GM21423 (cell line): ENCODE measurements around the gene VGF.
"Not testable (repeated sequence)": the region's sequence is repeated elsewhere in the genome, so short reads cannot be mapped to it uniquely, and the experiment has no call there.

Experiments
- ATAC-seq: cut with Tn5 transposase; IDR thresholded peaks from one replicate; pipeline ENCODE4 v1.9.1; 2021; ENCODE audit warnings: mild to moderate bottlenecking, moderate library complexity; ENCODE audit not compliant: unreplicated experiment

Gene VGF

GRCh38 chr7:101120315-101120714 is 45.1 kb downstream of the VGF start:
- no peak for ATAC-seq

- no peak for ATAC-seq
Observed at GRCh38 chr7:101119876-101120275, 45.5 kb downstream of the VGF start.

GRCh38 chr7:101118856-101119255 is 46.5 kb downstream of the VGF start:
- ATAC-seq: no peak

GRCh38 chr7:101116898-101117297 is 48.5 kb downstream of the VGF start:
- ATAC-seq: no peak

- ATAC-seq: no peak
Observed at GRCh38 chr7:101115215-101115614, 50.2 kb downstream of the VGF start.

- ATAC-seq: no peak
Observed at GRCh38 chr7:101114492-101114891, 50.9 kb downstream of the VGF start.

- ATAC-seq: no peak
Observed at GRCh38 chr7:101113836-101114235, 51.5 kb downstream of the VGF start.

GRCh38 chr7:101113140-101113539 is 52.2 kb downstream of the VGF start:
- ATAC-seq: not testable (repeated sequence)
